SIG-M5 treated with dmso at 0.1 percent for 504 hours (cell line): ENCODE data around the gene NCAM1.

Experiments used
- DNase-seq: peaks from one replicate; lab custom pipeline; 2025; ENCODE audit not compliant: unreplicated experiment; lab: John Stamatoyannopoulos, UW

NCAM1 gene

GRCh38 chr11:113166280-113166679 is 205.1 kb downstream of the NCAM1 start:
- no peak for DNase-seq

GRCh38 chr11:113167599-113167998 is 206.4 kb downstream of the NCAM1 start:
- no peak for DNase-seq

- no peak for DNase-seq
These were observed 207.4 kb downstream of the NCAM1 start for GRCh38 chr11:113168354-113169342.

- DNase-seq, result no peak
These were observed 211.2 kb downstream of the NCAM1 start for GRCh38 chr11:113172382-113172951.

- DNase-seq, result no peak
These were observed 211.9 kb downstream of the NCAM1 start for GRCh38 chr11:113173126-113173525.

GRCh38 chr11:113174882-113175281 is 213.7 kb downstream of the NCAM1 start:
- no peak for DNase-seq

GRCh38 chr11:113176599-113177360 is 215.6 kb downstream of the NCAM1 start:
- DNase-seq, result no peak

- DNase-seq, result no peak
These were observed 216.5 kb downstream of the NCAM1 start for GRCh38 chr11:113177671-113178070.

GRCh38 chr11:113178381-113179070 is 217.3 kb downstream of the NCAM1 start:
- DNase-seq, result no peak

GRCh38 chr11:113179181-113179704 is 218.0 kb downstream of the NCAM1 start:
- DNase-seq, result no peak

- DNase-seq, result no peak
These were observed 219.9 kb downstream of the NCAM1 start for GRCh38 chr11:113181094-113181493.

- DNase-seq, result no peak
These were observed 221.1 kb downstream of the NCAM1 start for GRCh38 chr11:113182288-113182687.

- no peak for DNase-seq
These were observed 223.3 kb downstream of the NCAM1 start for GRCh38 chr11:113184498-113184897.

GRCh38 chr11:113188371-113188834 is 227.2 kb downstream of the NCAM1 start:
- peak; percentile 22 for DNase-seq

GRCh38 chr11:113189909-113190667 is 228.9 kb downstream of the NCAM1 start:
- no peak for DNase-seq

GRCh38 chr11:113192121-113192925 is 231.1 kb downstream of the NCAM1 start:
- no peak for DNase-seq

GRCh38 chr11:113193016-113193415 is 231.8 kb downstream of the NCAM1 start:
- no peak for DNase-seq

GRCh38 chr11:113193946-113194345 is 232.7 kb downstream of the NCAM1 start:
- DNase-seq, result no peak

GRCh38 chr11:113195728-113196127 is 234.5 kb downstream of the NCAM1 start:
- no peak for DNase-seq
